ENCODE measurements around the gene SH3PXD2A.

The SH3PXD2A gene

GRCh38 chr10:103720964-103721335 is 134.4 kb downstream of the SH3PXD2A start:
- no peak for DNase-seq (ENCODE audit: low read depth)

GRCh38 chr10:103720328-103720963 is 134.9 kb downstream of the SH3PXD2A start:
- no peak for DNase-seq (ENCODE audit: low read depth)

- DNase-seq (ENCODE audit: low read depth): no peak
Observed at GRCh38 chr10:103719036-103719435, 136.3 kb downstream of the SH3PXD2A start.

- no peak for DNase-seq (ENCODE audit: low read depth)
Observed at GRCh38 chr10:103718247-103718620, 137.1 kb downstream of the SH3PXD2A start.

- no peak for DNase-seq (ENCODE audit: low read depth)
Observed at GRCh38 chr10:103717341-103718246, 137.8 kb downstream of the SH3PXD2A start.

- DNase-seq (ENCODE audit: low read depth): no peak
Observed at GRCh38 chr10:103716206-103717160, 138.9 kb downstream of the SH3PXD2A start.

- DNase-seq (ENCODE audit: low read depth): no peak
Observed at GRCh38 chr10:103715430-103715829, 139.9 kb downstream of the SH3PXD2A start.

GRCh38 chr10:103714232-103714891 is 141.0 kb downstream of the SH3PXD2A start:
- DNase-seq (ENCODE audit: low read depth): no peak

- no peak for DNase-seq (ENCODE audit: low read depth)
Observed at GRCh38 chr10:103713676-103714075, 141.7 kb downstream of the SH3PXD2A start.

GRCh38 chr10:103712898-103713498 is 142.4 kb downstream of the SH3PXD2A start:
- peak; percentile 70 for DNase-seq (ENCODE audit: low read depth)

- DNase-seq (ENCODE audit: low read depth): no peak
Observed at GRCh38 chr10:103712146-103712545, 143.2 kb downstream of the SH3PXD2A start.

- no peak for DNase-seq (ENCODE audit: low read depth)
Observed at GRCh38 chr10:103711351-103711994, 143.9 kb downstream of the SH3PXD2A start.

GRCh38 chr10:103710490-103710889 is 144.9 kb downstream of the SH3PXD2A start:
- no peak for DNase-seq (ENCODE audit: low read depth)

- no peak for DNase-seq (ENCODE audit: low read depth)
Observed at GRCh38 chr10:103709341-103709920, 145.9 kb downstream of the SH3PXD2A start.

- no peak for DNase-seq (ENCODE audit: low read depth)
Observed at GRCh38 chr10:103708627-103709288, 146.6 kb downstream of the SH3PXD2A start.

- no peak for DNase-seq (ENCODE audit: low read depth)
Observed at GRCh38 chr10:103707956-103708626, 147.3 kb downstream of the SH3PXD2A start.

GRCh38 chr10:103706762-103707161 is 148.6 kb downstream of the SH3PXD2A start:
- no peak for DNase-seq (ENCODE audit: low read depth)

GRCh38 chr10:103706047-103706446 is 149.3 kb downstream of the SH3PXD2A start:
- DNase-seq (ENCODE audit: low read depth): no peak
